ENCODE results near the gene TCEAL4. TPM values are rescaled to one million over a fixed set of nuclear protein-coding genes. Genes with fewer than 3 reads are reported as not detected.

The TCEAL4 gene
- total RNA-seq, 1 donor = 45.6 TPM

- Histone ChIP-seq H4K20me1 (ENCODE audit: insufficient read depth, low read length) (no peaks in the 10 kb centered on the region), H3K27ac (ENCODE audit: low read depth, low read length) (peak overlapping the region; percentile 65), H3K4me3 (ENCODE audit: insufficient read depth, low read length) (no peak overlapping the region), H2AFZ (ENCODE audit: low read length) (peak overlapping the region; percentile 20), H3K27me3 (ENCODE audit: insufficient read depth, low read length) (no peaks in the 10 kb centered on the region), H3K36me3 (ENCODE audit: insufficient read depth, low read length) (no peaks in the 10 kb centered on the region), H3K4me2 (ENCODE audit: insufficient read depth, low read length) (peak overlapping the region; percentile 55), H3K79me2 (ENCODE audit: insufficient read depth, low read length) (no peaks in the 10 kb centered on the region), H3K9me3 (ENCODE audit: low read depth, low read length) (no peaks in the 10 kb centered on the region), H3K4me1 (ENCODE audit: insufficient read depth, low read length) (peaks cover 3% of the 10 kb centered on the region)
- no peak for DNase-seq (ENCODE audit: insufficient read length, low spot score, missing footprints)
- no peak for TF ChIP-seq CTCF (IDR thresholded peaks at IDR 0.05; ENCODE audit: extremely low read depth, low read depth, low read length)
Measured at GRCh38 chrX:103550415-103551051, 34.8 kb upstream of the TCEAL4 start.

- no peak overlapping the region for H3K4me2 ChIP-seq (ENCODE audit: insufficient read depth, low read length)
- H3K79me2 ChIP-seq (ENCODE audit: insufficient read depth, low read length) = no peaks in the 10 kb centered on the region
- H3K27ac ChIP-seq (ENCODE audit: low read depth, low read length) = no peak overlapping the region
- H3K36me3 ChIP-seq (ENCODE audit: insufficient read depth, low read length) = no peaks in the 10 kb centered on the region
- H2AFZ ChIP-seq (ENCODE audit: low read length) = no peak overlapping the region
- no peaks in the 10 kb centered on the region for H3K9me3 ChIP-seq (ENCODE audit: low read depth, low read length)
- peaks cover 3% of the 10 kb centered on the region for H3K4me1 ChIP-seq (ENCODE audit: insufficient read depth, low read length)
- no peak for DNase-seq (ENCODE audit: insufficient read length, low spot score, missing footprints)
- H3K27me3 ChIP-seq (ENCODE audit: insufficient read depth, low read length) = no peaks in the 10 kb centered on the region
- no peak for TF ChIP-seq CTCF (IDR thresholded peaks at IDR 0.05; ENCODE audit: extremely low read depth, low read depth, low read length)
- H3K4me3 ChIP-seq (ENCODE audit: insufficient read depth, low read length) = no peak overlapping the region
- no peaks in the 10 kb centered on the region for H4K20me1 ChIP-seq (ENCODE audit: insufficient read depth, low read length)
Measured at GRCh38 chrX:103552236-103552635, 33.1 kb upstream of the TCEAL4 start.

- Histone ChIP-seq H3K4me2 (ENCODE audit: insufficient read depth, low read length) (peak overlapping the region; percentile 72), H3K36me3 (ENCODE audit: insufficient read depth, low read length) (no peaks in the 10 kb centered on the region), H4K20me1 (ENCODE audit: insufficient read depth, low read length) (no peaks in the 10 kb centered on the region), H3K79me2 (ENCODE audit: insufficient read depth, low read length) (no peaks in the 10 kb centered on the region), H3K9me3 (ENCODE audit: low read depth, low read length) (no peaks in the 10 kb centered on the region), H3K4me1 (ENCODE audit: insufficient read depth, low read length) (peaks cover 3% of the 10 kb centered on the region), H3K27ac (ENCODE audit: low read depth, low read length) (no peak overlapping the region), H3K27me3 (ENCODE audit: insufficient read depth, low read length) (peaks cover 8% of the 10 kb centered on the region), H3K4me3 (ENCODE audit: insufficient read depth, low read length) (peak overlapping the region; percentile 64), H2AFZ (ENCODE audit: low read length) (peak overlapping the region; percentile 70)
- no peak for DNase-seq (ENCODE audit: insufficient read length, low spot score, missing footprints)
- TF ChIP-seq CTCF (IDR thresholded peaks at IDR 0.05; ENCODE audit: extremely low read depth, low read depth, low read length) = no peak
Measured at GRCh38 chrX:103554687-103555424, 30.5 kb upstream of the TCEAL4 start.

- DNase-seq (ENCODE audit: insufficient read length, low spot score, missing footprints) = no peak
- H3K27ac ChIP-seq (ENCODE audit: low read depth, low read length) = no peak overlapping the region
- no peaks in the 10 kb centered on the region for H3K4me1 ChIP-seq (ENCODE audit: insufficient read depth, low read length)
- H3K4me3 ChIP-seq (ENCODE audit: insufficient read depth, low read length) = no peak overlapping the region
- TF ChIP-seq CTCF (IDR thresholded peaks at IDR 0.05; ENCODE audit: extremely low read depth, low read depth, low read length) = no peak
- H4K20me1 ChIP-seq (ENCODE audit: insufficient read depth, low read length) = no peaks in the 10 kb centered on the region
- no peaks in the 10 kb centered on the region for H3K9me3 ChIP-seq (ENCODE audit: low read depth, low read length)
- no peaks in the 10 kb centered on the region for H3K36me3 ChIP-seq (ENCODE audit: insufficient read depth, low read length)
- no peak overlapping the region for H2AFZ ChIP-seq (ENCODE audit: low read length)
- H3K27me3 ChIP-seq (ENCODE audit: insufficient read depth, low read length) = peaks cover 8% of the 10 kb centered on the region
- no peaks in the 10 kb centered on the region for H3K79me2 ChIP-seq (ENCODE audit: insufficient read depth, low read length)
- no peak overlapping the region for H3K4me2 ChIP-seq (ENCODE audit: insufficient read depth, low read length)
Measured at GRCh38 chrX:103556963-103557612, 28.2 kb upstream of the TCEAL4 start.
